Large intestine (tissue), 3 donors: ENCODE data around the gene SIGLEC8. TPM values are rescaled to one million over a fixed set of nuclear protein-coding genes. Genes with fewer than 3 reads are reported as not detected.
A peak's percentile ranks its signal among the peaks of the same experiment; 100 is the strongest.
"Not testable (repeated sequence)": the region's sequence is repeated elsewhere in the genome, so short reads cannot be mapped to it uniquely, and the experiment has no call there.

Experiments
- DNase-seq, 2 donors: peaks; one replicate each; pipeline versions ENCODE4 v3.0.0 to v3.0.0-alpha.2; 2013
- H3K27ac ChIP-seq: one replicate; pipeline ENCODE4 v1.5.1; 2013; ENCODE audit warnings: low read length
- H3K27me3 ChIP-seq: 2 replicates; pipeline ENCODE4 v1.6.1; 2013; ENCODE audit warnings: low read length; ENCODE audit not compliant: control insufficient read depth, insufficient read depth
- H3K36me3 ChIP-seq: 2 replicates; pipeline ENCODE4 v1.6.1; 2013; ENCODE audit warnings: low read length; ENCODE audit not compliant: control insufficient read depth, insufficient read depth
- H3K4me1 ChIP-seq: one replicate; pipeline ENCODE4 v1.6.1; 2013; ENCODE audit warnings: low read length; ENCODE audit not compliant: control insufficient read depth, insufficient read depth
- H3K4me3 ChIP-seq: one replicate; pipeline ENCODE4 v1.5.1; 2013; ENCODE audit warnings: low read length
- H3K9me3 ChIP-seq: one replicate; pipeline ENCODE4 v1.6.1; 2013; ENCODE audit warnings: mild to moderate bottlenecking, low read depth, low read length, moderate library complexity; ENCODE audit not compliant: control insufficient read depth
- WGBS: methylation state at CpG from one replicate; pipeline ENCODE4 v1.1.5; 2013; ENCODE audit warnings: low lambda C conversion rate; ENCODE audit not compliant: insufficient coverage; 5-methylcytosine and 5-hydroxymethylcytosine counted together
- polyA plus RNA-seq: library from polyadenylated mRNA; unstranded; fragments of 120-200 nt; gene quantifications from one replicate; pipeline ENCODE4 v1.2.1, GENCODE V29; 2013

The SIGLEC8 gene
- polyA plus RNA-seq, 1 donor, result 0.54 TPM

DNA sequence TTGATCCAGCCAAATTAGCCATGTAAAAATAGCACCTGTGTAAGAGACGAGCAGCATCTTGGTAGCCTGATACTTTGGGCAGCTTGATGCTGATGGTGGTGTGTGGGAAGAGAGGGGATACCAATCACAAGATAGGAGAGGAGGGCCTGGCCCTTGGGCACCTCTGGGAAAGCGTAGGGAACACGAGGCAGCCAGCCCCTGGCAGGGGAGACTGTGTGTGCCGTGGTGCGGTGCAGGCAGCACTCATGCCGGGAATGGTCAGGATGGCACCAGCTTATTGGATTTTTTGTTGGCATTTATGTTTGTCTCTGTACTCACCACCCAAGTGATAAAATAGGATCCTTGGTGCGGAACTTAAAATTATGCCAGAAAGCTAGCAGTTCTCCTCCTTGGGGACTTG is 10.2 kb downstream of the SIGLEC8 start:
- 100% methylated on average over 1 of the region's 7 CpGs for WGBS
- H3K27me3 ChIP-seq, result no peaks in the 10 kb centered on the region

DNA sequence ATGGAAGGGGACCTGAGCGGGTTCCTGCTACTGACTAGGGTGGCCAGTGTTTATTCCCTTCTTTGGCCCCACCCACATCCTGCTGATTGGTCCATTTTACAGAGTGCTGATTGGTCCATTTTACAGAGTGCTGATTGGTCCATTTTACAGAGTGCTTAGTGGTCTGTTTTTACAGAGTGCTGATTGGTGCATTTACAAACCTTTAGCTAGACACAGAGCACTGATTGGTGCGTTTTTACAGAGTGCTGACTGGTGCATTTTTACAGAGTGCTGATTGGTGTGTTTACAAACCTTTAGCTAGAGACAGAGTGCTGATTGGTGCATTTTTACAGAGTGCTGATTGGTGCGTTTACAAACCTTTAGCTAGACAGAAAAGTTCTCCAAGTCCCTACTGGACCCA is 10.7 kb downstream of the SIGLEC8 start:
- WGBS, result 83% methylated on average over 1 of the region's 3 CpGs
- not testable (repeated sequence) for H3K36me3 ChIP-seq, H3K9me3 ChIP-seq, H3K4me1 ChIP-seq, DNase-seq, H3K27me3 ChIP-seq, H3K4me3 ChIP-seq, H3K27ac ChIP-seq

More for the DNA sequence above, 10.2 kb downstream of the SIGLEC8 start:
- no peak for DNase-seq
- no peak overlapping the region for H3K27ac ChIP-seq
- no peaks in the 10 kb centered on the region for H3K9me3 ChIP-seq
- no peaks in the 10 kb centered on the region for H3K4me1 ChIP-seq
- H3K4me3 ChIP-seq, result no peak overlapping the region
- H3K36me3 ChIP-seq, result no peaks in the 10 kb centered on the region

DNA sequence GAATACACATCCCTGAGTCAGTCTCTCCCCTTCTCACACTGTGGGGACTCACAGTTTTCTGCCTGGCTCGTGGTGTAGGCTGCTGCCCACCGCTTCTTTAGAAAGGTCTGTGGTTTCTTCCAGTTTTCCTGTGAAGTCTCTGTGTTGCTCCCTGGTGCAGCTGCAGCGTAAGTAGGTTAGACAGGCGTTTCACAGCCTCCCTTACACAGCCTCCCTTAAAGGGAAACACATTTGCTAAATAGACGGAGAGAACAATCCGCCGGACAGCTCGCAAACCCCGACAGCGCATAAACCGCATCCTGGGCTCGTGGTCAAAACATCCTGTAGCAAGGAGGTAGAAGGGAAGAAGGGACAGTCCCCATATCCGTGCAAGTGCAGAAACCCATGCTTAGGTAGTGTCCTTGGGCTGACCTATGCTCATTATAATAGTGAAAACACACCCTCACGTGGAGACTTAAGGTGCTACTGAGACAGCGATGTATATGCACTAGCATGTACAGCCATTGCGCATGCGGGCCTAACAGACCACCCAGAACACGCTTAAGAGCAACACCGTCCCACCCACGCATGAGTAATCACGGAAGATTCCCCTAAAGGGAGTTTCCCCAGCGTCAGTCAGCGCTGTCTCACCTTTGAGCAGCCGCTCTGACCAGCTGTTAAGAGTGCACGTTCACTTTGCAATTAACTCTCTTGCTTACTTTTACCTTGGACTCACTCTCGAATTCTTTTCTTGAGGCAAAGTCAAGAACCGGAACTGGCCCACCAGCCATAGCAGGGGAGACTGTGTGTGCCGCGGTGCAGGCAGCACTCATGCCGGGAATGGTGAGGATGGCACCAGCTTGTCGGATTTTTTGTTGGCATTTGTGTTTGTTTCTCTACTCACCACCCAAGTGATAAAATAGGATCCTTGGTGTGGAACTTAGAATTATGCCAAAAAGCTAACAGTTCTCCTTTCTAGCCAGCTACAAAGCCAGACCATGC is 16.6 kb downstream of the SIGLEC8 start:
- Histone ChIP-seq H3K4me1 (peaks cover 5% of the 10 kb centered on the region), H3K4me3 (no peak overlapping the region), H3K27ac (no peak overlapping the region), H3K9me3 (no peaks in the 10 kb centered on the region), H3K36me3 (no peaks in the 10 kb centered on the region), H3K27me3 (peaks cover 3% of the 10 kb centered on the region)
- DNase-seq, result peak; percentile 12 to 26
- no CpG with 5 or more reads among the region's 31 CpGs for WGBS

DNA sequence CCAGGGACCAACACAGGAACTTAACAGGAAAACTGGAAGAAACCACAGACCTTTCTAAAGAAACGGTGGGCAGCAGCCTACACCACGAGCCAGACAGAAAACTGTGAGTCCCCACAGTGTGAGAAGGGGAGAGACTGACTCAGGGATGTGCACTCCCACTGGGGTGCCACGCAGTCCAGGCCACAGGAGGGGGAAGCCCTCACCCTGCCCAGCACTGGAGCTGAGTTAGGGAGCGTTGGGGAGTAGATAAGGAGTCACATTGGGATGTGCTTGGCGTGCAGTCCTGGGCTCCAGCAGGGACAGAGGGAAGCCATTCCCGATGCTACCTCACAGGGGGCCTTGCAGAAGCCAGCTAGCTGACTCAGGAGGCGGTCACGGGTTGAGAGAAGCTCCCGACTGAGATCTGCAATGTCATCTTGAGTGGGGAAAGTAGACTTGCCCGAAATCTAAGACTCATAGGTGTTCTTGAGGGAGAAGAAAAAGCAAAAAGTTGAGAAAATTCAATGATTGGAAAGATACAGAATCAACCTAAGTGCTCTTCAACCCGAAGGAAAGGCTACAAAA is 17.3 kb downstream of the SIGLEC8 start:
- Histone ChIP-seq H3K36me3 (no peaks in the 10 kb centered on the region), H3K4me3 (no peak overlapping the region), H3K9me3 (no peaks in the 10 kb centered on the region), H3K4me1 (peaks cover 5% of the 10 kb centered on the region), H3K27ac (no peak overlapping the region), H3K27me3 (peaks cover 3% of the 10 kb centered on the region)
- no peak for DNase-seq
- WGBS, result no CpG with 5 or more reads among the region's 11 CpGs

GRCh38 chr19:51440052-51440451 is 18.2 kb downstream of the SIGLEC8 start:
- Histone ChIP-seq H3K27ac (no peak overlapping the region), H3K4me3 (no peak overlapping the region), H3K4me1 (peaks cover 5% of the 10 kb centered on the region), H3K27me3 (peaks cover 3% of the 10 kb centered on the region), H3K36me3 (no peaks in the 10 kb centered on the region), H3K9me3 (no peaks in the 10 kb centered on the region)
- WGBS, result no CpG with 5 or more reads among the region's 2 CpGs
- no peak for DNase-seq

- Histone ChIP-seq H3K27ac (no peak overlapping the region), H3K36me3 (no peaks in the 10 kb centered on the region), H3K4me3 (no peak overlapping the region), H3K4me1 (peaks cover 5% of the 10 kb centered on the region), H3K9me3 (no peaks in the 10 kb centered on the region), H3K27me3 (peaks cover 3% of the 10 kb centered on the region)
- no CpG with 5 or more reads among the region's 5 CpGs for WGBS
- DNase-seq, result peak; percentile 31 to 71
Observed at GRCh38 chr19:51439021-51439465, 19.2 kb downstream of the SIGLEC8 start.

DNA sequence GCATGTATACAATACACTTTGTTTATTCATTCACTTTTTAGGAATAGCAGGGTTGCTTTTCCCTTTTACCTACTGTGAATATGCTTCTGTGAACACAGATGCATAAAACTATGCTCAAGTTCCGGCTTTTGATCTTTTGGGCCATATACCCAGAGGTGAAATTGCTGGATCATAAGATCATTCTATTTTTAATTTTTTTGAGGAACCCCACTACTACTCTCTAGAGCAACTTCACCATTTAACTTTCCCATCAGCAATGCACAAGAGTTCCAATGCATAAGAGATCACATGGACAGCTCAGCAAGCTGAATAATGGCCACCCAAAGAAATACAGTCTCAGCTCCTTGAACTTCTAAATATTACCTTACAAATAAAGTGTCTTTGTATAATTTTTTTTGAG is 23.8 kb downstream of the SIGLEC8 start:
- WGBS, result no CpG with 5 or more reads among the region's 1 CpG
- no peaks in the 10 kb centered on the region for H3K36me3 ChIP-seq
- no peaks in the 10 kb centered on the region for H3K9me3 ChIP-seq
- no peak for DNase-seq
- no peaks in the 10 kb centered on the region for H3K27me3 ChIP-seq
- no peak overlapping the region for H3K27ac ChIP-seq
- H3K4me1 ChIP-seq, result peaks cover 5% of the 10 kb centered on the region
- no peak overlapping the region for H3K4me3 ChIP-seq

DNA sequence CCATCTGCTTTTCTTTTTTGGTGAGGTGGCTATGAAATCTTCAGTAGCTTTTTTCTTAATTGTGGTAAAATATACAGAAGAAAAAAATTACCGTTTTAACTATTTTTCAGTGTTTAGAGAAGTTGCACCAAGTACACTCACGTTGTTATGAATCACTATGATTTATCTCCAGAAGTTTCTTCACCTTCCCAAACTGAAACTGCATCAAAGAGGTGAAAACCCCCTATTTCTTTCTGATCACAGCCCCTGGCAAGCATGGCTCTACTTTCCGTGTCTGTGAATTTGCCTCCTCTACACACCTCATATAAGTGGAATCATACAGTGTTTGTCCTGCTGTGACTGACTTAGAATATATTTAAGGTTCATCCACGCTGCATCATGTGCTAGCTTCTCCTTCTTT is 25.2 kb downstream of the SIGLEC8 start:
- Histone ChIP-seq H3K4me1 (no peaks in the 10 kb centered on the region), H3K27ac (no peak overlapping the region)
- WGBS, result 46% methylated on average over 2 of the region's 4 CpGs

GRCh38 chr19:51431124-51431523 is 27.1 kb downstream of the SIGLEC8 start:
- no CpG with 5 or more reads among the region's 3 CpGs for WGBS

More for the DNA sequence above, 25.2 kb downstream of the SIGLEC8 start:
- no peaks in the 10 kb centered on the region for H3K36me3 ChIP-seq
- no peaks in the 10 kb centered on the region for H3K27me3 ChIP-seq
- DNase-seq, result no peak
- no peaks in the 10 kb centered on the region for H3K9me3 ChIP-seq
- H3K4me3 ChIP-seq, result no peak overlapping the region

GRCh38 chr19:51430221-51430620 is 28.0 kb downstream of the SIGLEC8 start:
- Histone ChIP-seq H3K36me3 (no peaks in the 10 kb centered on the region), H3K27ac (no peak overlapping the region), H3K4me1 (no peaks in the 10 kb centered on the region), H3K9me3 (no peaks in the 10 kb centered on the region), H3K4me3 (no peak overlapping the region), H3K27me3 (no peaks in the 10 kb centered on the region)
- no CpG with 5 or more reads among the region's 3 CpGs for WGBS
- no peak for DNase-seq

More at GRCh38 chr19:51431124-51431523, 27.1 kb downstream of the SIGLEC8 start:
- H3K27ac ChIP-seq, result no peak overlapping the region
- DNase-seq, result no peak
- no peaks in the 10 kb centered on the region for H3K4me1 ChIP-seq
- H3K9me3 ChIP-seq, result no peaks in the 10 kb centered on the region
- no peaks in the 10 kb centered on the region for H3K36me3 ChIP-seq
- H3K27me3 ChIP-seq, result no peaks in the 10 kb centered on the region
- H3K4me3 ChIP-seq, result no peak overlapping the region
